GM23248 (cell line): Measurements from ENCODE around the gene MYCN. TPM values are rescaled to one million over a fixed set of nuclear protein-coding genes. Genes with fewer than 3 reads are reported as not detected.

Source experiments
- DNase-seq: peaks from one replicate; pipeline ENCODE4 v3.0.0-alpha.2; 2015
- H2AFZ ChIP-seq: fragments of 200-600 bp; sonication (generic); 2 replicates; pipeline ENCODE4 v1.6.1; 2016; ENCODE audit warnings: antibody characterized with exemption
- H3F3A ChIP-seq: fragments of 200-600 bp; sonication (generic); 2 replicates; pipeline ENCODE4 v1.6.1; 2016; ENCODE audit warnings: mild to moderate bottlenecking, antibody characterized with exemption, mixed run types; ENCODE audit not compliant: insufficient read depth
- H3K27ac ChIP-seq: fragments of 200-600 bp; sonication (generic); 2 replicates; pipeline ENCODE4 v1.5.1; 2016; ENCODE audit warnings: mild to moderate bottlenecking
- H3K27me3 ChIP-seq: fragments of 200-600 bp; sonication (generic); replicated peaks from 2 replicates; pipeline ENCODE4 v1.6.1; 2016; ENCODE audit warnings: mild to moderate bottlenecking; ENCODE audit not compliant: insufficient read depth
- H3K36me3 ChIP-seq: fragments of 200-600 bp; sonication (generic); 2 replicates; pipeline ENCODE4 v1.6.1; 2016; ENCODE audit warnings: low read depth, mild to moderate bottlenecking
- H3K4me1 ChIP-seq: fragments of 200-600 bp; sonication (generic); 2 replicates; pipeline ENCODE4 v1.6.1; 2016; ENCODE audit warnings: mild to moderate bottlenecking; ENCODE audit not compliant: insufficient read depth
- H3K4me2 ChIP-seq: fragments of 200-600 bp; sonication (generic); one replicate; pipeline ENCODE4 v1.6.1; 2016; ENCODE audit warnings: mild to moderate bottlenecking; ENCODE audit not compliant: unreplicated experiment
- H3K4me3 ChIP-seq: fragments of 200-600 bp; sonication (generic); 2 replicates; pipeline ENCODE4 v1.5.1; 2016; ENCODE audit warnings: mild to moderate bottlenecking
- H3K79me2 ChIP-seq: fragments of 200-600 bp; sonication (generic); 2 replicates; pipeline ENCODE4 v1.6.1; 2016; ENCODE audit warnings: mild to moderate bottlenecking; ENCODE audit not compliant: insufficient read depth
- H3K9ac ChIP-seq: fragments of 200-600 bp; sonication (generic); 2 replicates; pipeline ENCODE4 v1.6.1; 2016; ENCODE audit warnings: mild to moderate bottlenecking
- H3K9me2 ChIP-seq: fragments of 200-600 bp; sonication (generic); 2 replicates; pipeline ENCODE4 v1.6.1; 2016; ENCODE audit warnings: mixed run types, mild to moderate bottlenecking, moderate library complexity; ENCODE audit not compliant: insufficient read depth
- H3K9me3 ChIP-seq: fragments of 200-600 bp; sonication (generic); one replicate; pipeline ENCODE4 v1.6.1; 2017; ENCODE audit warnings: low read depth
- H4K20me1 ChIP-seq: fragments of 200-600 bp; sonication (generic); 2 replicates; pipeline ENCODE4 v1.6.0; 2016; ENCODE audit not compliant: insufficient read depth
- EZH2 ChIP-seq: fragments of 200-600 bp; sonication (generic); IDR thresholded peaks from 2 replicates; pipeline ENCODE4 v1.6.1; 2018; ENCODE audit warnings: antibody characterized with exemption, mild to moderate bottlenecking; ENCODE audit not compliant: insufficient read depth, poor library complexity, severe bottlenecking
- EZH2phosphoT487 ChIP-seq: fragments of 200-600 bp; sonication (generic); IDR thresholded peaks from 2 replicates; pipeline ENCODE4 v1.6.1; 2018; ENCODE audit warnings: antibody characterized with exemption, moderate library complexity, mild to moderate bottlenecking, low read depth; ENCODE audit not compliant: insufficient read depth
- WGBS, 2 experiments: methylation state at CpG; one replicate each; pipeline ENCODE4 v1.1.6; 2015 to 2017; ENCODE audit warnings: low lambda C conversion rate in 2 of 2, low coverage in 1 of 2; ENCODE audit errors: missing lambda C conversion rate in 2 of 2; 5-methylcytosine and 5-hydroxymethylcytosine counted together
- in situ Hi-C: fragments of 300-500 bp; cut with MboI; formaldehyde crosslinking; loops from 2 replicates; pipeline ENCODE4 v1.15.0; 2020
- polyA plus RNA-seq: library from polyadenylated mRNA; unstranded; fragments of >200 nt; fragmentation: Nextera tagmentation; extraction: Ambion mirVana; gene quantifications from 2 replicates; pipeline ENCODE4 v1.2.1, GENCODE V29; 2016
- total RNA-seq: library from RNA; depleted of rRNA; stranded (reverse); fragments of >200 nt; shearing (Covaris generic); gene quantifications from 2 replicates; pipeline ENCODE4 v1.2.3, GENCODE V29; 2014

The MYCN gene
- total and polyA plus RNA-seq, 2 experiments from 2014 or later: not detected

DNA sequence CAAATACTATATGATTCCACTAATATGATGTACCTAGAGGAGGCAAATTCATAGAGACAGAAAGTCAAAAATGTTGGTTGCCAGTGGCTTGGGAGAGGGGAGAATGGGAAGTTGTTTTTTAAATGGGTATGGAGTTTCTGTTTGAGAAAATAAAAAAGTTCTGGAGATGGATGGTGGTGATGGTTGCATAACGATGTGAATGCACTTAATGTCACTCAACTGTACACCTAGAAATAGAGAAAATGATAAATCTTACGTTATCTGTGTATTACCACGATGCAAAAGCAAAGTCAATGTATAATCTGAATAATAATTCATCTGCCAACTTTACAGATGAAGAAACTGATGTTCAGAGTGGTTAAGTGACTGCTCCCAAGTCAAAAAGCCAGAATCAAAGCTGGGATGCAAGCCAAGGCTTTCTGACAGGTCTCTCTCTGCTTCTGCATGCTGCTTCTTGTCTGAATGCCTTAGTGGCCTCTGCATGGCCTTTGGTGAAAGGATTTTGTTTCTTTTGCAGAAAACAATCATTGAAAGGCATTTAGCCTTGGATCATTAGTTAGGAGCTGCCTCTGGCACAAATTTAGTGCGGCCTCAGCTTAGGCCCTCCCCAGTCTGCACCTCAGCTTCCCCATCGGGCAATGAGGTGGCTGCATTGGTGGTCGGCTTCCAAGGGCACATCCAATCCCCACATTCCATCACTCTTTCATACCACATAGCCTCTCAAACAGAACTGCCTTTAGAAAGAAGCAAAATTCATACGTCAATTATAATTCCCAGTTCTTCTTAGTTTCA lies 46.5 kb upstream of the MYCN start:
- no peak overlapping the region for H2AFZ ChIP-seq
- in situ Hi-C loops: no loop called here
- H3K9ac ChIP-seq: no peak overlapping the region
- no peaks in the 10 kb centered on the region for H3K36me3 ChIP-seq
- H3K27ac ChIP-seq: no peak overlapping the region
- H3K4me1 ChIP-seq: no peaks in the 10 kb centered on the region
- no peak overlapping the region for H3K4me3 ChIP-seq
- H4K20me1 ChIP-seq: no peaks in the 10 kb centered on the region
- no peak overlapping the region for H3K4me2 ChIP-seq
- TF ChIP-seq EZH2 (no peak), EZH2phosphoT487 (no peak)
- H3F3A ChIP-seq: no peaks in the 10 kb centered on the region
- DNase-seq: no peak
- no peaks in the 10 kb centered on the region for H3K9me2 ChIP-seq
- H3K79me2 ChIP-seq: no peaks in the 10 kb centered on the region
- no peaks in the 10 kb centered on the region for H3K27me3 ChIP-seq
- WGBS, 2 experiments: 30 to 39% methylated on average over 7 of the region's 7 CpGs
- H3K9me3 ChIP-seq: no peaks in the 10 kb centered on the region

DNA sequence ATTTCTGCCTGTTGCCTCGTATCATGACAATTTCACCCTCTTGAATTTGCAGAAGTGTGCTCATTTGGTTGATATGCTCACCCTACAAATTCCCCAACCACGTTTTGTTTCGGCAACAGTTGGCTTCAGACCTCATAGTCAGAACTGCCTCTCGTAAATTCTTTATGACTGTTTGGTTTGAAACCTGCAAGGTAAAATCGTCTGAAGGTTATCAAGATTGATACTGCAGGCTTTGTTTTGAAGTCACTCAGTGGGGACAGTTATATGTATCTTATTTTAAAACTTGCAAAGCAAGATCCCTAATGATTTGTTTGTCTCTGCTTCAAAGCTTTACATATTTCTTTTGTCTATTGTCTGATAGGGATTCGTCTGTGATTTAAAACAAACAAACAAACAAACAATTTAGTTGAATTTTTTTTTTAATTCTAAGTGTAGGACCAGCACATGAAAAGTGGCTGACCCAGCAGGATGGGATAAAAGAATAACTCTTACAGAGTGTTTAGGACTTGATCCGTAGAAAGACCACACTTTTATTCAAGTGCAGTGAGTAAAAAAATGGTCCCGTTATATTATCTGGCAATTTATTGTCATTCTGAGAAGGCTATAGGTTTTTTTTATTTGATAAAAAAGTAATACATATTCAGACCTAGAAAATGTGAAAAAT lies 45.7 kb upstream of the MYCN start:
- H3K27ac ChIP-seq: no peak overlapping the region
- TF ChIP-seq EZH2 (no peak), EZH2phosphoT487 (no peak)
- no peaks in the 10 kb centered on the region for H4K20me1 ChIP-seq
- no peak for DNase-seq
- H3K9me2 ChIP-seq: no peaks in the 10 kb centered on the region
- in situ Hi-C loops: no loop called here
- no peaks in the 10 kb centered on the region for H3K36me3 ChIP-seq
- no peaks in the 10 kb centered on the region for H3K27me3 ChIP-seq
- H3F3A ChIP-seq: no peaks in the 10 kb centered on the region
- H3K4me2 ChIP-seq: no peak overlapping the region
- no peaks in the 10 kb centered on the region for H3K9me3 ChIP-seq
- H3K4me3 ChIP-seq: no peak overlapping the region
- no peak overlapping the region for H2AFZ ChIP-seq
- no peaks in the 10 kb centered on the region for H3K79me2 ChIP-seq
- 20 to 26% methylated on average over 8 of the region's 8 CpGs for WGBS, 2 experiments
- no peak overlapping the region for H3K9ac ChIP-seq
- H3K4me1 ChIP-seq: no peaks in the 10 kb centered on the region

DNA sequence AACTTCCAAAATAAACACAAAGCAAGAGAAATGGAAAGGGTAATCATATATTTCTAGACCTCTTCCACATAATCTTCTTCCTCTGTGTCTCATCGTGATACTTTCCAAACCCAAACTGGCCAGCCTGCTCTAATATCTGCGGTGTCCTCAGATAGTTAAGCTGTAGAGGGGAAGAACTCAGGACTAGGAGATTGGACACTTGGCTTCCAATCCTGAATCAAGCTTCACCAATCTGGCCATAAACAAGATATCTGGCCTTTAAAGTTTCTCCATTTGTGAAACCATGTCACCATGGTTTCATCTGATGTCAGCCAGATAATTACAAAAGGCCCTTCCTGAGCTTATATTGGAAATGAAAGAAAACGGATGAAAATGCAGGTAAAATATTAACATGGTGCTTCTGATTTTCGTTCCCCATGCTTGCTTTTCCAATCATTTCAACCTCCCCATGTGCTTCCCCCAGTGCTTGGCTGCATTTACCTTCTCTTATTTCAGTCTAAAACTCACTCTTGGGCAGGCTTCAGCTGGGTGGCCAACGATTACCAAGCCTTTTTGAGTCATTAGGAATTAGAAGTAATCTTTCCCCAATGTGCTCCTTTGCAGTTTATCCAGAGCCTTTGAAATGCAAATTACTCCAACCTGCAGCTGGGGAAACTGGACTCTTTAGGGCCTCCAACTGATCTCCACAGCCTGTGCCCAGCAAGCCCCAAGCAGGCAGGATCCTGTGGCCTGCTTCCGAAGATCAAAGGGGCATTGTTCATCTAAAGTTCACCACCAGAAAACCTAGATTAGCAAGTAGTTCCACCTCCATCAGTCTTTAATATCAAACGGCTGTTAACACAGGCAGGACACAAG lies 44.5 kb upstream of the MYCN start:
- no peak overlapping the region for H3K4me2 ChIP-seq
- no peak for DNase-seq
- H3F3A ChIP-seq: no peaks in the 10 kb centered on the region
- H3K79me2 ChIP-seq: no peaks in the 10 kb centered on the region
- H3K4me3 ChIP-seq: no peak overlapping the region
- H3K9me2 ChIP-seq: no peaks in the 10 kb centered on the region
- TF ChIP-seq EZH2 (no peak), EZH2phosphoT487 (no peak)
- no peaks in the 10 kb centered on the region for H3K27me3 ChIP-seq
- H3K36me3 ChIP-seq: no peaks in the 10 kb centered on the region
- no peaks in the 10 kb centered on the region for H3K4me1 ChIP-seq
- H3K9me3 ChIP-seq: no peaks in the 10 kb centered on the region
- no peak overlapping the region for H2AFZ ChIP-seq
- in situ Hi-C loops: no loop called here
- no peak overlapping the region for H3K27ac ChIP-seq
- H3K9ac ChIP-seq: no peak overlapping the region
- H4K20me1 ChIP-seq: no peaks in the 10 kb centered on the region
- WGBS, 2 experiments: 20 to 21% methylated on average over 7 of the region's 7 CpGs

DNA sequence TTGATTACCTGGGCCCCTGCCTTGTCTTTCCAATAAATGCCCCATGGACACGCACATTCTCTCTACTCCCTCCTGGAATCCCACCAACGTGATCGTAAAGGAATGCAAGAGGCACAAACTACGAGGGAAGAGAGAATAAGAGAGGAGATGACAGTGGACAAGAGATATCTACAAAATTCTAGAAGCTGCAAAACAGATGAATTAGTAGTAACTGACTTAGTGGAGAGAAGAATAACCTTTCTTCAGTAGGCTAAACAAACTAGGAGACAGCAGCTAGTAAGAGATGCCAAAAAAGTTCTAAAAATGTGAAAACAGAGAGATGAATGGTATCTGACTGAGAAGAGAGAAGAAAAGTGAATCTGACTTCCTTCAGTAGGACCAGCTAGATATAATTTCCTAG lies 43.5 kb upstream of the MYCN start:
- Histone ChIP-seq H3K27ac (no peak overlapping the region), H3K9me2 (no peaks in the 10 kb centered on the region), H3K79me2 (no peaks in the 10 kb centered on the region), H2AFZ (no peak overlapping the region), H3K4me2 (no peak overlapping the region), H3K4me1 (no peaks in the 10 kb centered on the region), H3K4me3 (no peak overlapping the region), H4K20me1 (no peaks in the 10 kb centered on the region), H3F3A (no peaks in the 10 kb centered on the region), H3K36me3 (no peaks in the 10 kb centered on the region), H3K9ac (no peak overlapping the region), H3K9me3 (no peaks in the 10 kb centered on the region), H3K27me3 (no peaks in the 10 kb centered on the region)
- 27 to 35% methylated on average over 4 of the region's 4 CpGs for WGBS, 2 experiments
- in situ Hi-C loops: no loop called here
- DNase-seq: no peak
- TF ChIP-seq EZH2phosphoT487 (no peak), EZH2 (no peak)
